Endothelial cell (in vitro differentiated cells): ENCODE data around the gene HIBCH. TPM values are rescaled to one million over a fixed set of nuclear protein-coding genes. Genes with fewer than 3 reads are reported as not detected.
A peak's percentile ranks its signal among the peaks of the same experiment; 100 is the strongest.
"Not testable (repeated sequence)": the region's sequence is repeated elsewhere in the genome, so short reads cannot be mapped to it uniquely, and the experiment has no call there.

Experiments
- DNase-seq: peaks from one replicate; pipeline ENCODE4 v3.0.0; 2021; ENCODE audit warnings: low spot score
- H3K27ac Mint-ChIP-seq: one replicate; pipeline ENCODE4 v1.8.0; 2021; ENCODE audit warnings: mixed read lengths, inconsistent platforms; ENCODE audit not compliant: unreplicated experiment
- H3K27me3 Mint-ChIP-seq: one replicate; pipeline ENCODE4 v1.8.0; 2021; ENCODE audit warnings: mild to moderate bottlenecking, moderate library complexity, mixed read lengths, inconsistent platforms; ENCODE audit not compliant: unreplicated experiment
- H3K36me3 Mint-ChIP-seq: one replicate; pipeline ENCODE4 v1.8.0; 2021; ENCODE audit warnings: mild to moderate bottlenecking, low read depth, mixed read lengths, inconsistent platforms; ENCODE audit not compliant: unreplicated experiment
- H3K4me1 Mint-ChIP-seq: one replicate; pipeline ENCODE4 v1.8.0; 2021; ENCODE audit warnings: mild to moderate bottlenecking, mixed read lengths, inconsistent platforms; ENCODE audit not compliant: unreplicated experiment
- H3K4me3 Mint-ChIP-seq: one replicate; pipeline ENCODE4 v1.8.0; 2021; ENCODE audit warnings: mild to moderate bottlenecking, mixed read lengths, inconsistent platforms; ENCODE audit not compliant: unreplicated experiment
- H3K9me3 Mint-ChIP-seq: one replicate; pipeline ENCODE4 v1.8.0; 2021; ENCODE audit warnings: mixed read lengths, inconsistent platforms; ENCODE audit not compliant: unreplicated experiment
- CTCF ChIP-seq: fragments of 200-600 bp; sonication (generic); IDR thresholded peaks from one replicate; pipeline ENCODE4 v1.5.0; 2021; ENCODE audit warnings: antibody characterized with exemption; ENCODE audit not compliant: unreplicated experiment
- total RNA-seq: library from RNA; stranded (reverse); fragmentation: NEBNext Ultra II Directional; extraction: Animal tissue kit (Norgen Biotek cat#: 25700); gene quantifications from one replicate; pipeline ENCODE4 v1.2.1, GENCODE V29; 2021; ENCODE audit not compliant: unreplicated experiment

Gene HIBCH
- total RNA-seq, 1 donor from 2014 or later = 29.8 TPM

GRCh38 chr2:190338453-190338852 is 18.8 kb upstream of the HIBCH start:
- peaks cover 18% of the 10 kb centered on the region for H3K4me1 Mint-ChIP-seq
- no peaks in the 10 kb centered on the region for H3K9me3 Mint-ChIP-seq
- no peak overlapping the region for H3K4me3 Mint-ChIP-seq
- H3K36me3 Mint-ChIP-seq = no peaks in the 10 kb centered on the region
- H3K27ac Mint-ChIP-seq = no peak overlapping the region
- no peak for DNase-seq
- H3K27me3 Mint-ChIP-seq = peaks cover 5% of the 10 kb centered on the region
- TF ChIP-seq CTCF = no peak

- Mint-ChIP-seq H3K9me3 (no peaks in the 10 kb centered on the region), H3K36me3 (no peaks in the 10 kb centered on the region), H3K27me3 (peaks cover 3% of the 10 kb centered on the region), H3K27ac (no peak overlapping the region), H3K4me3 (no peak overlapping the region), H3K4me1 (peaks cover 21% of the 10 kb centered on the region)
- TF ChIP-seq CTCF = no peak
- DNase-seq = no peak
Measured at GRCh38 chr2:190336420-190336819, 16.8 kb upstream of the HIBCH start.

GRCh38 chr2:190335584-190335983 is 16.0 kb upstream of the HIBCH start:
- not testable (repeated sequence) for DNase-seq
- peaks cover 21% of the 10 kb centered on the region for H3K4me1 Mint-ChIP-seq

GRCh38 chr2:190335225-190335559 is 15.6 kb upstream of the HIBCH start:
- TF ChIP-seq CTCF = no peak
- H3K4me1 Mint-ChIP-seq = peaks cover 21% of the 10 kb centered on the region

More at GRCh38 chr2:190335584-190335983, 16.0 kb upstream of the HIBCH start:
- H3K27ac Mint-ChIP-seq, H3K27me3 Mint-ChIP-seq, H3K4me3 Mint-ChIP-seq, H3K9me3 Mint-ChIP-seq, H3K36me3 Mint-ChIP-seq: not testable (repeated sequence)

GRCh38 chr2:190334479-190335224 is 15.0 kb upstream of the HIBCH start:
- no peak overlapping the region for H3K4me3 Mint-ChIP-seq
- no peak for TF ChIP-seq CTCF
- no peaks in the 10 kb centered on the region for H3K36me3 Mint-ChIP-seq
- no peaks in the 10 kb centered on the region for H3K9me3 Mint-ChIP-seq
- peak overlapping the region; percentile 77 for H3K27ac Mint-ChIP-seq
- peaks cover 3% of the 10 kb centered on the region for H3K27me3 Mint-ChIP-seq
- H3K4me1 Mint-ChIP-seq = peaks cover 21% of the 10 kb centered on the region
- DNase-seq = no peak

More at GRCh38 chr2:190335225-190335559, 15.6 kb upstream of the HIBCH start:
- Mint-ChIP-seq H3K27me3 (peaks cover 3% of the 10 kb centered on the region), H3K27ac (peak overlapping the region; percentile 77), H3K4me3 (no peak overlapping the region), H3K36me3 (no peaks in the 10 kb centered on the region), H3K9me3 (no peaks in the 10 kb centered on the region)
- no peak for DNase-seq
